HK-2 (cell line): ENCODE data around the gene EIF2AK2.

Experiments used
- DNase-seq: peaks from one replicate; pipeline ENCODE4 v3.0.0-alpha.2; 2018; ENCODE audit not compliant: unreplicated experiment

Gene EIF2AK2

GRCh38 chr2:37171624-37171950 lies 14.8 kb upstream of the EIF2AK2 start:
- DNase-seq: no peak

GRCh38 chr2:37168217-37168981 lies 11.6 kb upstream of the EIF2AK2 start:
- DNase-seq: no peak

- no peak for DNase-seq
Observed at GRCh38 chr2:37167636-37168180, 10.9 kb upstream of the EIF2AK2 start.

GRCh38 chr2:37164757-37165156 lies 8.0 kb upstream of the EIF2AK2 start:
- no peak for DNase-seq

- peak; percentile 42 for DNase-seq
Observed at GRCh38 chr2:37156071-37156856, 516 bp downstream of the EIF2AK2 start.

GRCh38 chr2:37154785-37155184 lies 2.0 kb downstream of the EIF2AK2 start:
- DNase-seq: no peak

GRCh38 chr2:37153224-37153623 lies 3.6 kb downstream of the EIF2AK2 start:
- no peak for DNase-seq

- DNase-seq: no peak
Observed at GRCh38 chr2:37149626-37150322, 7.0 kb downstream of the EIF2AK2 start.

GRCh38 chr2:37148325-37148724 lies 8.5 kb downstream of the EIF2AK2 start:
- no peak for DNase-seq

- DNase-seq: no peak
Observed at GRCh38 chr2:37146062-37146461, 10.7 kb downstream of the EIF2AK2 start.

GRCh38 chr2:37143974-37144373 lies 12.8 kb downstream of the EIF2AK2 start:
- no peak for DNase-seq

GRCh38 chr2:37142546-37142945 lies 14.2 kb downstream of the EIF2AK2 start:
- no peak for DNase-seq

GRCh38 chr2:37132914-37133313 lies 23.9 kb downstream of the EIF2AK2 start:
- DNase-seq: no peak

- DNase-seq: no peak
Observed at GRCh38 chr2:37125416-37125815, 31.4 kb downstream of the EIF2AK2 start.

GRCh38 chr2:37119157-37119556 lies 37.6 kb downstream of the EIF2AK2 start:
- DNase-seq: no peak

GRCh38 chr2:37117566-37117965 lies 39.2 kb downstream of the EIF2AK2 start:
- no peak for DNase-seq

GRCh38 chr2:37111958-37112357 lies 44.8 kb downstream of the EIF2AK2 start:
- no peak for DNase-seq

GRCh38 chr2:37110306-37111212 lies 46.2 kb downstream of the EIF2AK2 start:
- DNase-seq: no peak

GRCh38 chr2:37109523-37109922 lies 47.3 kb downstream of the EIF2AK2 start:
- DNase-seq: no peak

GRCh38 chr2:37105150-37105549 lies 51.6 kb downstream of the EIF2AK2 start:
- no peak for DNase-seq

GRCh38 chr2:37104178-37104577 lies 52.6 kb downstream of the EIF2AK2 start:
- no peak for DNase-seq
